IMR-90 (cell line): ENCODE results near the gene CBR4. TPM values are rescaled to one million over a fixed set of nuclear protein-coding genes. Genes with fewer than 3 reads are reported as not detected.
A peak's percentile ranks its signal among the peaks of the same experiment; 100 is the strongest.

Source experiments
- ATAC-seq: fragments of 200-7000 bp; cut with Tn5 transposase; 2 replicates; pipeline ENCODE4 v1.9.1; 2020; ENCODE audit warnings: low read depth, mild to moderate bottlenecking, moderate library complexity
- BruUV-seq: library from RNA; stranded (reverse); fragments of 400-500 nt; replicated peaks from 2 replicates; lab custom pipeline; 2021; lab: Mats Ljungman, UMichigan
- CTCF ChIA-PET: fragments of 300-600 bp; formaldehyde crosslinking; extraction: SDS; loops from one replicate; lab custom pipeline; 2021; ENCODE audit warnings: antibody characterized with exemption; lab: Yijun Ruan, JAX
- POLR2A ChIA-PET: fragments of 300-600 bp; sonication (Branson Sonifier 250); formaldehyde crosslinking; loops from one replicate; lab custom pipeline; 2022; ENCODE audit warnings: antibody characterized with exemption; ENCODE audit not compliant: unreplicated experiment; lab: Charles Lee
- DNase-seq: peaks from one replicate; pipeline ENCODE4 v3.0.0; 2013
- H2AFZ ChIP-seq: replicated peaks from 2 replicates; pipeline ENCODE3; 2013; ENCODE audit warnings: low read length, mild to moderate bottlenecking; ENCODE audit not compliant: poor library complexity
- H2AK5ac ChIP-seq: 2 replicates; pipeline ENCODE4 v1.6.1; 2013; ENCODE audit warnings: low read depth, low read length, inconsistent platforms
- H2AK9ac ChIP-seq: replicated peaks from 2 replicates; pipeline ENCODE3; 2013; ENCODE audit warnings: mild to moderate bottlenecking, low read depth, low read length, moderate library complexity; ENCODE audit not compliant: poor library complexity
- H2BK120ac ChIP-seq: 2 replicates; pipeline ENCODE4 v1.6.1; 2013; ENCODE audit warnings: low read depth, low read length, inconsistent platforms
- H2BK15ac ChIP-seq: 3 replicates; pipeline ENCODE4 v1.6.1; 2013; ENCODE audit warnings: low read depth, low read length, inconsistent platforms
- H2BK20ac ChIP-seq: 2 replicates; pipeline ENCODE4 v1.6.1; 2013; ENCODE audit warnings: low read depth, mild to moderate bottlenecking, inconsistent platforms, low read length, moderate library complexity
- H2BK5ac ChIP-seq: 2 replicates; pipeline ENCODE4 v1.6.1; 2013; ENCODE audit warnings: mild to moderate bottlenecking, low read depth, low read length, inconsistent platforms; ENCODE audit not compliant: poor library complexity, severe bottlenecking
- H3K14ac ChIP-seq: replicated peaks from 2 replicates; pipeline ENCODE4 v1.6.1; 2013; ENCODE audit warnings: low read depth, low read length, inconsistent platforms
- H3K18ac ChIP-seq: 2 replicates; pipeline ENCODE4 v1.6.1; 2013; ENCODE audit warnings: low read depth, low read length, control low read depth
- H3K23ac ChIP-seq: 2 replicates; pipeline ENCODE4 v1.6.1; 2013; ENCODE audit warnings: low read depth, low read length, inconsistent platforms
- H3K27ac ChIP-seq: 2 replicates; pipeline ENCODE4 v1.5.1; 2013; ENCODE audit warnings: mild to moderate bottlenecking, control low read depth, low read length; ENCODE audit not compliant: insufficient read depth
- H3K27me3 ChIP-seq: 2 replicates; pipeline ENCODE4 v1.6.1; 2013; ENCODE audit warnings: low read length; ENCODE audit not compliant: control insufficient read depth, insufficient read depth
- H3K36me3 ChIP-seq: 2 replicates; pipeline ENCODE4 v1.6.1; 2013; ENCODE audit warnings: low read length, mixed read lengths; ENCODE audit not compliant: control insufficient read depth, insufficient read depth
- H3K4ac ChIP-seq: 2 replicates; pipeline ENCODE4 v1.6.1; 2013; ENCODE audit warnings: low read depth, low read length, inconsistent platforms
- H3K4me1 ChIP-seq: 2 replicates; pipeline ENCODE4 v1.6.1; 2013; ENCODE audit warnings: low read length, mixed read lengths; ENCODE audit not compliant: control insufficient read depth, insufficient read depth
- H3K4me2 ChIP-seq: 2 replicates; pipeline ENCODE4 v1.6.1; 2013; ENCODE audit warnings: low read depth, mild to moderate bottlenecking, control low read depth, low read length, moderate library complexity
- H3K4me3 ChIP-seq: 2 replicates; pipeline ENCODE4 v1.5.1; 2013; ENCODE audit warnings: low read depth, mild to moderate bottlenecking, control low read depth, low read length, moderate library complexity; ENCODE audit not compliant: insufficient read depth
- H3K56ac ChIP-seq: 2 replicates; pipeline ENCODE4 v1.6.1; 2013; ENCODE audit warnings: low read length, inconsistent platforms; ENCODE audit not compliant: insufficient read depth; ENCODE audit errors: extremely low read depth
- H3K79me1 ChIP-seq, 2 experiments: 2 replicates each; pipeline ENCODE4 v1.6.1; 2013; ENCODE audit warnings: low read length in 2 of 2, inconsistent platforms in 1 of 2, low read depth in 1 of 2
- H3K9ac ChIP-seq: 2 replicates; pipeline ENCODE4 v1.6.1; 2013; ENCODE audit warnings: low read depth, low read length, control low read depth
- H3K9me1 ChIP-seq: 2 replicates; pipeline ENCODE4 v1.6.1; 2013; ENCODE audit warnings: low read length, inconsistent platforms; ENCODE audit not compliant: insufficient read depth
- H3K9me3 ChIP-seq: 2 replicates; pipeline ENCODE4 v1.6.1; 2013; ENCODE audit warnings: low read length; ENCODE audit not compliant: control insufficient read depth, insufficient read depth
- H4K20me1 ChIP-seq: 2 replicates; pipeline ENCODE4 v1.6.1; 2013; ENCODE audit warnings: low read length, inconsistent platforms; ENCODE audit not compliant: insufficient read depth
- H4K5ac ChIP-seq: 2 replicates; pipeline ENCODE4 v1.6.1; 2013; ENCODE audit warnings: mild to moderate bottlenecking, low read depth, low read length, control low read depth
- H4K8ac ChIP-seq, 2 experiments: 2 replicates each; pipeline ENCODE4 v1.6.1; 2013; ENCODE audit warnings: low read depth in 2 of 2, low read length in 2 of 2, control low read depth in 1 of 2, inconsistent platforms in 1 of 2
- H4K91ac ChIP-seq: 2 replicates; pipeline ENCODE4 v1.6.1; 2013; ENCODE audit warnings: low read depth, low read length, inconsistent platforms; ENCODE audit not compliant: insufficient read depth
- BHLHE40 ChIP-seq: fragments of 150-350 bp; IDR thresholded peaks from 2 replicates; pipeline ENCODE4 v1.6.1; 2016; ENCODE audit warnings: mild to moderate bottlenecking, low read depth, low read length
- CEBPB ChIP-seq: IDR thresholded peaks from 2 replicates; pipeline ENCODE4 v1.6.1; 2012; ENCODE audit warnings: low read depth, low read length, improper control_type of control experiment
- MAFK ChIP-seq: IDR thresholded peaks from 2 replicates; pipeline ENCODE4 v1.6.1; 2012; ENCODE audit warnings: low read depth, low read length, improper control_type of control experiment
- MAZ ChIP-seq: IDR thresholded peaks from 2 replicates; pipeline ENCODE4 v1.6.1; 2012; ENCODE audit warnings: low read depth, mild to moderate bottlenecking, low read length, improper control_type of control experiment, moderate library complexity, borderline replicate concordance
- MXI1 ChIP-seq: IDR thresholded peaks from 2 replicates; pipeline ENCODE4 v1.6.1; 2012; ENCODE audit warnings: low read depth, mild to moderate bottlenecking, low read length, moderate library complexity, borderline replicate concordance
- POLR2A ChIP-seq: IDR thresholded peaks from 2 replicates; pipeline ENCODE4 v1.6.1; 2012; ENCODE audit warnings: mild to moderate bottlenecking, low read depth, low read length
- RAD21 ChIP-seq: IDR thresholded peaks from 2 replicates; pipeline ENCODE4 v1.6.1; 2012; ENCODE audit warnings: low read length, improper control_type of control experiment
- RCOR1 ChIP-seq: IDR thresholded peaks from 2 replicates; pipeline ENCODE4 v1.6.1; 2012; ENCODE audit warnings: mild to moderate bottlenecking, low read length, improper control_type of control experiment; ENCODE audit not compliant: insufficient replicate concordance
- WGBS, 2 experiments: methylation state at CpG; one replicate each; pipeline versions ENCODE4 v1.1.5 to v1.1.7; 2013; ENCODE audit warnings: missing lambda C conversion rate in 2 of 2; ENCODE audit not compliant: insufficient read length in 1 of 2; ENCODE audit errors: extremely low coverage in 2 of 2; 5-methylcytosine and 5-hydroxymethylcytosine counted together
- dilution Hi-C: fragments of 300-500 bp; cut with HindIII; formaldehyde crosslinking; loops from one replicate; pipeline ENCODE4 v1.14.3; 2018; ENCODE audit warnings: low sequenced_read_pairs; ENCODE audit not compliant: unreplicated experiment
- in situ Hi-C: fragments of 300-500 bp; cut with MboI; formaldehyde crosslinking; loops from 3 replicates; pipeline ENCODE4 v1.14.3; 2019; ENCODE audit warnings: low sequenced_read_pairs, inconsistent platforms, mixed read lengths
- intact Hi-C: fragments of 100-400 bp; cut with micrococcal nuclease; formaldehyde crosslinking; loops from 2 replicates; pipeline ENCODE4 v1.10.0; 2022
- polyA plus RNA-seq, 3 experiments: library from polyadenylated mRNA; depleted of rRNA; stranded (reverse); fragments of >200 nt; gene quantifications; 2 replicates each; pipeline ENCODE4 v1.2.3, GENCODE V29; 2012; ENCODE audit warnings: low replicate concordance in 1 of 3
- total RNA-seq: library from RNA; depleted of rRNA; stranded (reverse); fragments of >200 nt; gene quantifications from 2 replicates; pipeline ENCODE4 v1.2.3, GENCODE V29; 2012
- TF ChIP-seq, protein P1 (sequence below): conservative IDR thresholded peaks from 2 replicates; pipeline ENCODE4 v1.5.1; 2012; ENCODE audit warnings: mild to moderate bottlenecking, low read depth, low read length, improper control_type of control experiment

CBR4 gene
- total and polyA plus RNA-seq, 2 of the 4 experiments (the other 2 are of a cell fraction) = 2.7 to 4.5 TPM

DNA sequence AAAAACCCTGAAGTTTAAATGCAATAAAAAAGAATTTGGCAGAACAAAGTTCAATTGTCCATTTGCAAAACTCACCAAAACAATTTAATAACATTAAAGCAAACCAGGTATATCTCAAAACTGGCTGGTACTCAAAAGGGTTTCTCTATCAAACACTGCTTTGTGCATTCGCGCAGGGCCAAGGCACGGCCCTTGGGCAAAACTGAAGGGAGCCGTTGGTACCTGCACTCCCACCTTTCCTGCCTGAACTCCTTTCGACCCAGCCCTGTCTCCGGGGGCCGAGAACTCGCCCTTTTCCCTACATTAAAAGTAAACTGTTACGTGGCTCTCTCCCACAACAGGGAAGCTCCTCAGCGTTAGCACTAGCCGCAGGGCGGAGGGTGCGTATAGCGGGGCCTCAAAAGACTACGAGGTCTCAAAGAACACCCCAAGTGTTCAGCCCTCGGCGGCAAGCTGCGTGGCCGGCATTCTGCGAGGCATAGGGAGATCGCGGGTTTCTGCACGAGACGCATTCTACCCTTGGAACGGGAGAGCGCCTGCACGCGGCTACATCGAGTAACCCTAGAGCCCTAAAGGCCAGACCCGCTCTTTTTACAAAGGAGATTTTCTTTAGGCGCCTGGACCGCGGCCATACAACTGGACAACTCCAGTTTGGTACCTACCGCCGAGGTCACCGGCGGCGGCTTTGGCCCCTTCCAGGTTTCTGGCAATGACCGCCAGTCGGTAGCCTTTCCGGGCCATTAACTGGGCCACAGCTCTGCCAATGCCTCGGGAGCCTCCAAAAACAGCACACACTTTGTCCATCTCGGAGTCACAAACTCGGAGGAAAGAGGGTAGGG lies 550 bp downstream of the CBR4 start:
- peak overlapping the region; percentile 66 for H4K91ac ChIP-seq
- peak overlapping the region; percentile 90 for H3K14ac ChIP-seq
- H4K20me1 ChIP-seq = no peaks in the 10 kb centered on the region
- in situ Hi-C loops = loop anchor here (5.0 to 10.0 kb wide), 3 partner anchors 255 to 495 kb away; no protein-coding TSS in a partner anchor
- ChIA-PET CTCF (interaction anchor here (0.6 to 1.7 kb wide), 12 partner anchors 12 to 926 kb away, joined by 3 to 12 read pairs (median 4); no protein-coding TSS in a partner anchor), POLR2A (interaction anchor here (0.7 to 1.3 kb wide), 11 partner anchors 9 to 734 kb away, joined by 3 to 11 read pairs (median 5); no protein-coding TSS in a partner anchor)
- peaks cover 2 to 20% of the 10 kb centered on the region in 2 experiments; a peak in 2 of 4 replicates for H3K79me1 ChIP-seq
- no peaks in the 10 kb centered on the region for H3K27me3 ChIP-seq
- DNase-seq (peak; percentile 53), ATAC-seq (peak; percentile 48)
- peak overlapping the region; percentile 97 for H3K4me2 ChIP-seq
- H3K27ac ChIP-seq = peak overlapping the region; percentile 66
- H4K8ac ChIP-seq = peak overlapping the region; percentile 85 to 94
- H3K4me1 ChIP-seq = peaks cover 4% of the 10 kb centered on the region
- H3K18ac ChIP-seq = peak overlapping the region; percentile 7; the same call in 1 of the 2 replicates
- H3K4ac ChIP-seq = peak overlapping the region; percentile 67
- H2BK20ac ChIP-seq = no peak overlapping the region
- peak overlapping the region; percentile 72 for H3K56ac ChIP-seq
- no peaks in the 10 kb centered on the region for H3K36me3 ChIP-seq
- dilution Hi-C loops = no loop called here
- H2BK15ac ChIP-seq = no peak overlapping the region
- peak overlapping the region; percentile 60; the same call in 1 of the 2 replicates for H2AK5ac ChIP-seq
- H3K4me3 ChIP-seq = peak overlapping the region; percentile 65
- WGBS, 2 experiments = 1% methylated on average over 19 of the region's 44 CpGs; no CpG with 5 or more reads in 1 of the 2 experiments
- H2BK5ac ChIP-seq = peak overlapping the region; percentile 49
- H3K23ac ChIP-seq = peak overlapping the region; percentile 93
- peak overlapping the region; percentile 33 for H2BK120ac ChIP-seq
- H3K9me1 ChIP-seq = peaks cover 3% of the 10 kb centered on the region; the same call in 1 of the 2 replicates
- BruUV-seq = TSS peak; percentile 69
- peak overlapping the region; percentile 89 for H2AK9ac ChIP-seq
- H3K9ac ChIP-seq = peak overlapping the region; percentile 78
- TF ChIP-seq, protein P1, sequence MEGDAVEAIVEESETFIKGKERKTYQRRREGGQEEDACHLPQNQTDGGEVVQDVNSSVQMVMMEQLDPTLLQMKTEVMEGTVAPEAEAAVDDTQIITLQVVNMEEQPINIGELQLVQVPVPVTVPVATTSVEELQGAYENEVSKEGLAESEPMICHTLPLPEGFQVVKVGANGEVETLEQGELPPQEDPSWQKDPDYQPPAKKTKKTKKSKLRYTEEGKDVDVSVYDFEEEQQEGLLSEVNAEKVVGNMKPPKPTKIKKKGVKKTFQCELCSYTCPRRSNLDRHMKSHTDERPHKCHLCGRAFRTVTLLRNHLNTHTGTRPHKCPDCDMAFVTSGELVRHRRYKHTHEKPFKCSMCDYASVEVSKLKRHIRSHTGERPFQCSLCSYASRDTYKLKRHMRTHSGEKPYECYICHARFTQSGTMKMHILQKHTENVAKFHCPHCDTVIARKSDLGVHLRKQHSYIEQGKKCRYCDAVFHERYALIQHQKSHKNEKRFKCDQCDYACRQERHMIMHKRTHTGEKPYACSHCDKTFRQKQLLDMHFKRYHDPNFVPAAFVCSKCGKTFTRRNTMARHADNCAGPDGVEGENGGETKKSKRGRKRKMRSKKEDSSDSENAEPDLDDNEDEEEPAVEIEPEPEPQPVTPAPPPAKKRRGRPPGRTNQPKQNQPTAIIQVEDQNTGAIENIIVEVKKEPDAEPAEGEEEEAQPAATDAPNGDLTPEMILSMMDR = peak; percentile 19; the same call in 1 of the 2 replicates
- no peak for TF ChIP-seq MAFK
- TF ChIP-seq CEBPB = no peak
- no peak for TF ChIP-seq MAZ
- peak; percentile 76 for TF ChIP-seq BHLHE40
- no peak for TF ChIP-seq MXI1
- no peak for TF ChIP-seq RCOR1
- TF ChIP-seq POLR2A = no peak
- TF ChIP-seq RAD21 = no peak
- H4K5ac ChIP-seq = peak overlapping the region; percentile 39
- peak overlapping the region; percentile 99 for H2AFZ ChIP-seq
- intact Hi-C loops = loop anchor here (5.0 kb wide), 3 partner anchors 108 to 827 kb away; no protein-coding TSS in a partner anchor
- H3K9me3 ChIP-seq = no peaks in the 10 kb centered on the region
